ENCODE results near the gene C1orf141. TPM values are rescaled to one million over a fixed set of nuclear protein-coding genes. Genes with fewer than 3 reads are reported as not detected.
A peak's percentile ranks its signal among the peaks of the same experiment; 100 is the strongest.

The C1orf141 gene
- total and polyA plus RNA-seq, 2 of the 8 experiments (the other 6 are each of a cell fraction or from before 2014, with no cell fraction given), result not detected

DNA sequence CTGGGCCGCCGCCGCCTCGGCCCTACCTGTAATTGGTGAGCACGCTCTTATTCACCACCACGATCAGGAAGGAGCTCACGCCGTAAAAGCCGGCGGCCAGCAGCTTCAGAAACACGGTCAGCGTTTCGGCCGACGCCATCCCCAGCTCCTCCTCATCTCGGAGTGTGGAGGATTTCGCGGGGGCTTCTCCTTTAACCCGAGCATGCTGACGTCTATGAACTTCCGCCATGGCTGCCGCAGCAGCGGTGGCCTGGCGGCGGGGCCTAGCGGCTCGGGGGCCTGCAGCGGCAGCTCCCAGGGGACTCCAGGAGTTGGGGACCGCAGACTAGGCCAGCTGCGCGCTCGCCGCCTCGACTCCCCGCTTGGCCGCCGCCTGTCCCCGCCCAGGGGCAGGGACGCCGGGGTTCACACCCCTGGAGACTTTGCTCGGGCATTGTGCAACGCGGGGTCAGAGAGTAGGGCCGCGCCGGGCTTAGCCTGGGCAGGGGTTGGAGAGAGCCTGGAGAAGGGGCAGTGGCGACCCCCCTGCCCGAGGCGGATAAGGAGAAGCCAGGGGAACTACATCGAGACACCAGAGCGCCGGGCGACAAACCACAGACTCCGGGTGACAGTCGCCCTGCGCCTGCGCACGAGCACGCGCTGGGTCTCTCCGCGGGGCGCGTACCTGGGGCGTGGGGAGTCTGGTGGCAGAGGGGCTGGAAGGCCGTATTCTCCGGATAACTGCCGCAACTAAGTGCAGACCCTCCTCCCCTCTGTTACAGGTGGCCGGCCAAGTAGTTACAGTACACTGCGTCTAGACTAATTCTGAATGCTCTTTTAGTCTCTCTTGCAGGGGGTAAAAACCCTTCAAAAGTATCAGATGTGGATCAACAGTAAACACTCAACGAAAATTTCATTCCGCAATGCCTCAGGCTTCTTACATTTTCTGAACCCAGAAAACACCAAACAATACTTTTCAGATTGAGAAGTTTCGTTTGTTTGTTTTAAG lies 80.7 kb downstream of the C1orf141 start, which contains the start of gene SLC35D1 (continued):
- no peak for TF ChIP-seq CTBP2 (IDR thresholded peaks at IDR 0.05; ENCODE audit: borderline replicate concordance, insufficient read depth, insufficient read length, low read length)
- peak; percentile 90 for TF ChIP-seq ASH2L (IDR thresholded peaks at IDR 0.05; ENCODE audit: low read length)
- TF ChIP-seq KDM4A (IDR thresholded peaks at IDR 0.05; ENCODE audit: low read depth, low read length, severe bottlenecking), result peak; percentile 94

Measured in H1 (cell line).